ENCODE results near the gene PCDH9.

PCDH9 gene

DNA sequence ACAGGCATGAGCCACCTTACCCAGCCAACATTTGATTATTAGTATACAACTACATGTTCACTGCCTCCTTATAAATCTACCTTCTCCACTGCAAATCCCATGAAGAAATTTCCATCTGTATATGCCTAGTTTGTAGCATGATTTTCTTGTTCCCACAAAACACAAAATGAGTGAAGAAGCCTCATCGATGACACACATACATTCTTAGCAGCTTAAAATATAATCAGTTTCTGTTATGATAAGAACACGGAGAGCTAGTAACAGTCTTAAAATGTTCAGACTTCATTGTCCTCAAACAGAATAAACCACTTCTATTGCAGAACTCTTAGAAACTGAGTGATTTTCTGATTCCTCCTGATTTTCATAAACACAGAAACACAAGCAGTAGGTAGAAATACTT, 740.5 kb downstream of the PCDH9 start:
- no peak overlapping the region for H3K4me3 ChIP-seq (ENCODE audit: low read depth, low read length)
- TF ChIP-seq, protein P1, sequence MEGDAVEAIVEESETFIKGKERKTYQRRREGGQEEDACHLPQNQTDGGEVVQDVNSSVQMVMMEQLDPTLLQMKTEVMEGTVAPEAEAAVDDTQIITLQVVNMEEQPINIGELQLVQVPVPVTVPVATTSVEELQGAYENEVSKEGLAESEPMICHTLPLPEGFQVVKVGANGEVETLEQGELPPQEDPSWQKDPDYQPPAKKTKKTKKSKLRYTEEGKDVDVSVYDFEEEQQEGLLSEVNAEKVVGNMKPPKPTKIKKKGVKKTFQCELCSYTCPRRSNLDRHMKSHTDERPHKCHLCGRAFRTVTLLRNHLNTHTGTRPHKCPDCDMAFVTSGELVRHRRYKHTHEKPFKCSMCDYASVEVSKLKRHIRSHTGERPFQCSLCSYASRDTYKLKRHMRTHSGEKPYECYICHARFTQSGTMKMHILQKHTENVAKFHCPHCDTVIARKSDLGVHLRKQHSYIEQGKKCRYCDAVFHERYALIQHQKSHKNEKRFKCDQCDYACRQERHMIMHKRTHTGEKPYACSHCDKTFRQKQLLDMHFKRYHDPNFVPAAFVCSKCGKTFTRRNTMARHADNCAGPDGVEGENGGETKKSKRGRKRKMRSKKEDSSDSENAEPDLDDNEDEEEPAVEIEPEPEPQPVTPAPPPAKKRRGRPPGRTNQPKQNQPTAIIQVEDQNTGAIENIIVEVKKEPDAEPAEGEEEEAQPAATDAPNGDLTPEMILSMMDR (IDR thresholded peaks at IDR 0.05; ENCODE audit: low read depth, low read length), result no peak

DNA sequence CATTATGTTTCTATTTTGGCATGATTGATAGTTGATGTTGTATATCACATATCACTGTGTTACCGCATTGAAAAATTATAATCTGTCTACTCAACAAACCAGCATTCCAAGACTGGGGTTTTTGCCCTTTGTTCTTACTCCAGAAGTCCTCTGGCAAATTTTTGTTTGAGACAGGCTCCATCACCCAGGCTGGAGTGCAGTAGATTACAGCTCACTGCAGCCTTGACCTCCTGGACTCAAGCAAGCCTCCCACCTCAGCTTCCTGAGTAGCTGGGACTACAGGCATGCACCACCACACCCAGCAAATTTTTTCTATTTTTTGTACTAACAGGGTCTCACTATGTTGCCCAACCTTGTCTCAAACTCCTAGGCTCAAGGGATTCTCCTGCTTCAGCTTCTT, 741.0 kb downstream of the PCDH9 start:
- TF ChIP-seq, protein P1 (IDR thresholded peaks at IDR 0.05; ENCODE audit: low read depth, low read length), result no peak
- H3K4me3 ChIP-seq (ENCODE audit: low read depth, low read length), result no peak overlapping the region

DNA sequence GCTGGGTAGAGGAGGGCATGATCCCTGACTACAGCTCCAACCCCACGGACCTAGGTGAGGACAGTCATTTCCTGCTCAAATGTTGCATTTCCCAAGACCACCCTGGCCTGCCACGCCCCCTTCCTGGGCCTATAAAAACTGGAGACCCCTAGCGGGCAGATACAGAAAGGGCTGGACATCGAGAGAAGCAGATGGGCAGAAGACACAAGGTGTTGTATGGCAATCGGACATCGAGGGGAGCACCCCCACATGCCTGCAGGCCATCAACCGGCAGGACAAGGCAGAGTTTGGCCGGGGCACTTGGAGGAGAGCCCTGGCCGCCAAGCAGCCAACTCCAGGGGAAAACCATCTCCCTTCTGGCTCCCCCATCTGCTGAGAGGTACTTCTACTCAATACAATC, 746.4 kb downstream of the PCDH9 start:
- no peak overlapping the region for H3K4me3 ChIP-seq (ENCODE audit: low read depth, low read length)
- TF ChIP-seq, protein P1 (IDR thresholded peaks at IDR 0.05; ENCODE audit: low read depth, low read length), result no peak

DNA sequence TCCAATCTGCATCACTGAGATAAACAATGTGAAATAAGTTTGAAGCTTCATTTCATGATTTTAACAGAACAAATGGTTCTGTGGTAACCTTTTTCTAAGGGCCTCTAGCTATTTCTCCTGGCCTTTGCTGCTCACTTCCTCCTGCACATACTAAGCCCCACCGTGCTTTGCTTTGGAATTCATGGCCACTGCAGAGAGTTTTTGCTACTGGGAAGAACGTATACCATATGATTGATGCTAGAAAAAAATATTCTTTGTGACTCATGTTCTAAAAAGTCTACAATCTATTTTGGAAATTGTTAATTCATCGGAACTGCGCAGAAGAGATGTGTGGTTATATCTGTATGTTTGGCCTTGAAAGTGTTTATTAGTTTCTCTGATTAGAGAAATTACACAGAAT, 747.3 kb downstream of the PCDH9 start:
- H3K4me3 ChIP-seq (ENCODE audit: low read depth, low read length), result no peak overlapping the region
- TF ChIP-seq, protein P1 (IDR thresholded peaks at IDR 0.05; ENCODE audit: low read depth, low read length), result no peak

DNA sequence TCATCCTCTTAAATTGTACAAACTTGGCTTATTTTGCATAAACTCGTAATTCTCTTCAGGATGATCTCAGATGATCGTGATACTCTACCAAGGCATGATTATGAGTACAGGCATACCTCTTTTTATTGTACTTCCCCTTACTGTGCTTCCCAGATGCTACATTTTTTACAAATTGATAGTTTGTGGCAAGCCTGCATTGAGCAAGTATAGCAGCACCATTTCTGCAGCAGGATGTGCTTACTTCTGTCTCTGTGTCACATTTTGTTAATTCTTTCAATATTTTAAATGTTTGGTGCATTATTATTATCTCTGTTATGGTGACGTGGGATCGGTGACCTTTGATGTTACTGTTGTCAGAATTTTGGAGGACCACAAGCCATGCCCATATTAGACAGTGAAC, 752.3 kb downstream of the PCDH9 start:
- no peak overlapping the region for H3K4me3 ChIP-seq (ENCODE audit: low read depth, low read length)
- TF ChIP-seq, protein P1 (IDR thresholded peaks at IDR 0.05; ENCODE audit: low read depth, low read length), result no peak

DNA sequence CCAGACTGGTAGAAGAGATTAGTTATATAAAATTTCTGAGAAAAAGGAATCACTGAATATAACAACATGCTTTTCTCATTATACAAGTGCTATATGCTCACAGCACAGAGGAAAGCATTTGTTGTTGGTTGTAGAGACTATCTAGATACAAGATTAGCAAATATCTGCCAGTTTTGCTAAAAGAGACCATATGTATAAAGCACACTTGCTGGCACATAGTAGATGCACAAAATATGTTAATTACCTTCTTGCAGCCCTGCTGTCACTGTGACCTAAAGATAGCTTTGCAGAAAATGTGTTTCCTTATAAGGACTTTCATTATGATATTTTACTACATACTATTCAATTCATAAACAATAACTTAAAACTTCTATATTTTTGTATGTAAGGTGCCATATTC, 755.1 kb downstream of the PCDH9 start:
- TF ChIP-seq, protein P1 (IDR thresholded peaks at IDR 0.05; ENCODE audit: low read depth, low read length), result no peak
- no peak overlapping the region for H3K4me3 ChIP-seq (ENCODE audit: low read depth, low read length)

DNA sequence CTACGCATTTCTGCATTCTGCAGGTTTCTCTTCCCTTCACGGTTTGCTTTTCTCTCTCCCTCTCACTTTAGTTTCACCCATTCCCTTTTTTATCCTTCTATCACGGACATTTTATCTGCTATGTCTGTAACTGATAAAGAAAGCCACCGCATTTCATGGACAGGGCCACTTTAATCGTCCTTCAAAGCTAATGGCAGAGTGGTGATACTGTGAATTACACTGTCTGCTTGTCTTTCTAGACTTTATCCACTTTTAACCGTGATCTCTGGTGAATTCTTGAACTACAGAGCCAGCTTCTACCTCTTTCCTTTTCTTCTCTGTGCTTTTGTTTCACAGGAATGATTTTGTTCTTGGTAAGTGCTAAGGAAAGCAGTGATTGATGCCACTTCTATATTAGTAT, 760.4 kb downstream of the PCDH9 start:
- TF ChIP-seq, protein P1 (IDR thresholded peaks at IDR 0.05; ENCODE audit: low read depth, low read length), result no peak
- H3K4me3 ChIP-seq (ENCODE audit: low read depth, low read length), result no peak overlapping the region
